Calu3 (cell line): ENCODE measurements around the gene FAM135A. TPM values are rescaled to one million over a fixed set of nuclear protein-coding genes. Genes with fewer than 3 reads are reported as not detected.
"Not testable (repeated sequence)": the region's sequence is repeated elsewhere in the genome, so short reads cannot be mapped to it uniquely, and the experiment has no call there.

Experiments
- BruUV-seq: library from RNA; stranded (reverse); fragments of 400-500 nt; replicated peaks from 2 replicates; lab custom pipeline; 2021; lab: Mats Ljungman, UMichigan
- CTCF ChIA-PET: fragments of 300-600 bp; sonication (Branson Sonifier 250); formaldehyde crosslinking; loops from one replicate; lab custom pipeline; 2022; ENCODE audit warnings: antibody characterized with exemption; lab: Charles Lee
- DNase-seq: peaks from one replicate; pipeline ENCODE4 v3.0.0; 2022
- H3K27ac Mint-ChIP-seq: one replicate; pipeline ENCODE4 v1.8.0; 2022; ENCODE audit warnings: mixed read lengths; ENCODE audit not compliant: unreplicated experiment
- H3K27me3 Mint-ChIP-seq: one replicate; pipeline ENCODE4 v1.8.0; 2022; ENCODE audit warnings: mixed read lengths; ENCODE audit not compliant: unreplicated experiment
- H3K36me3 Mint-ChIP-seq: one replicate; pipeline ENCODE4 v1.8.0; 2022; ENCODE audit warnings: mild to moderate bottlenecking, moderate library complexity, mixed read lengths; ENCODE audit not compliant: insufficient read depth, unreplicated experiment
- H3K4me1 Mint-ChIP-seq: one replicate; pipeline ENCODE4 v1.8.0; 2022; ENCODE audit warnings: mild to moderate bottlenecking, low read depth, mixed read lengths; ENCODE audit not compliant: unreplicated experiment
- H3K4me3 Mint-ChIP-seq: one replicate; pipeline ENCODE4 v1.8.0; 2022; ENCODE audit warnings: mild to moderate bottlenecking, low read depth, moderate library complexity, mixed read lengths; ENCODE audit not compliant: unreplicated experiment
- H3K9me3 Mint-ChIP-seq: one replicate; pipeline ENCODE4 v1.8.0; 2022; ENCODE audit warnings: low read depth, mixed read lengths; ENCODE audit not compliant: unreplicated experiment
- intact Hi-C: fragments of 100-400 bp; cut with micrococcal nuclease; formaldehyde crosslinking; loops from one replicate; pipeline ENCODE4 v1.10.0; 2022; ENCODE audit not compliant: unreplicated experiment
- total RNA-seq: library from RNA; stranded (reverse); gene quantifications from 2 replicates; pipeline ENCODE4 v1.2.3, GENCODE V29; 2022
- TF ChIP-seq, protein P1 (sequence below): fragments of 200-600 bp; IDR thresholded peaks from one replicate; pipeline ENCODE4 v1.8.0; 2022; ENCODE audit warnings: antibody characterized with exemption; ENCODE audit not compliant: unreplicated experiment

The FAM135A gene
- total RNA-seq, 1 experiment from 2014 or later = 89.2 TPM

DNA sequence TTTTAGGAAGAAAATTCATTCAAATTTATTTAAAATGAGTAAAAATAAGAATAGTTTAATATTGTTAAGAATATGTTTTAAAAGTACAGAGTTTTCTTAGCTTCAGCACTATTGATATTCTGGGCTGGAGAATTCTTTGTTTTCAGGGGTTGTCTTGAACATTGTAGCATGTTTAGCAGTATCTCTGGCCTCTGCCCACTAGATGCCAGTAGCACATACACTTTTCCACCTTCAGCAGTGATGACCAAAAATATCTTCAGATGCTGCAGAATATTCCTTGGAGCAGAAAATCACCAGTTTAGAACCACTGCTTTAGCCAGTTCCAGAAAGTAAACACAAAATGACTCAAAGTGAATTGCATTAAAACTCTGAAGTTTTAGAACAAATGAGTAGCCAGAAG, 134.0 kb downstream of the FAM135A start:
- Mint-ChIP-seq H3K4me3 (no peak overlapping the region), H3K4me1 (no peaks in the 10 kb centered on the region), H3K27me3 (no peaks in the 10 kb centered on the region), H3K36me3 (peaks cover 20% of the 10 kb centered on the region), H3K27ac (no peak overlapping the region), H3K9me3 (no peaks in the 10 kb centered on the region)
- CTCF ChIA-PET = interaction anchor here (0.7 to 1.4 kb wide), 2 partner anchors 139 to 238 kb away, joined by 3 to 5 read pairs; no protein-coding TSS in a partner anchor
- no peak for DNase-seq
- TF ChIP-seq, protein P1, sequence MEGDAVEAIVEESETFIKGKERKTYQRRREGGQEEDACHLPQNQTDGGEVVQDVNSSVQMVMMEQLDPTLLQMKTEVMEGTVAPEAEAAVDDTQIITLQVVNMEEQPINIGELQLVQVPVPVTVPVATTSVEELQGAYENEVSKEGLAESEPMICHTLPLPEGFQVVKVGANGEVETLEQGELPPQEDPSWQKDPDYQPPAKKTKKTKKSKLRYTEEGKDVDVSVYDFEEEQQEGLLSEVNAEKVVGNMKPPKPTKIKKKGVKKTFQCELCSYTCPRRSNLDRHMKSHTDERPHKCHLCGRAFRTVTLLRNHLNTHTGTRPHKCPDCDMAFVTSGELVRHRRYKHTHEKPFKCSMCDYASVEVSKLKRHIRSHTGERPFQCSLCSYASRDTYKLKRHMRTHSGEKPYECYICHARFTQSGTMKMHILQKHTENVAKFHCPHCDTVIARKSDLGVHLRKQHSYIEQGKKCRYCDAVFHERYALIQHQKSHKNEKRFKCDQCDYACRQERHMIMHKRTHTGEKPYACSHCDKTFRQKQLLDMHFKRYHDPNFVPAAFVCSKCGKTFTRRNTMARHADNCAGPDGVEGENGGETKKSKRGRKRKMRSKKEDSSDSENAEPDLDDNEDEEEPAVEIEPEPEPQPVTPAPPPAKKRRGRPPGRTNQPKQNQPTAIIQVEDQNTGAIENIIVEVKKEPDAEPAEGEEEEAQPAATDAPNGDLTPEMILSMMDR = no peak
- BruUV-seq = no TSS peak
- intact Hi-C loops = loop anchor here (1.0 to 5.0 kb wide), 2 partner anchors 139 to 335 kb away; no protein-coding TSS in a partner anchor

DNA sequence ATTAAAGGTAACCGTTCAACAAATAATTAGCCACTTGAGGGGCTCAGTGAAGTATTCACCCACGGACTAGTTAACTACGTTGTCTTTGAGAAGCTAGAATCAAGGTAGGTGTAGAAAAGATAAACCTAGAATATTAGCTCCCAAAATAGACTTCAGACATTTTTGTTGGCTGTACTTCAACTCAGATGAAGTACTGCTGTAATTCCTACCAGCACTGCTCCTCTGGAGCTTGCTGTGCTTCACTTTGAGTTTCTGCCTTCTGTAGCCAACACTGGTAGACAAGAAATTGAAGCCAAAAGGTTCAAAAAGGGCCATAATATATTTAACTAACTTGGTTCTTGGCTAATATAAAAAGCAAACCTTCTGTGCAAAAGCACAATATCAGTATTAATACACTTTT, 134.6 kb downstream of the FAM135A start:
- CTCF ChIA-PET = interaction anchor here (1.4 kb wide), 1 partner anchor 139 kb away, joined by 3 read pairs; no protein-coding TSS in a partner anchor
- H3K36me3 Mint-ChIP-seq = peaks cover 20% of the 10 kb centered on the region
- H3K27me3 Mint-ChIP-seq = no peaks in the 10 kb centered on the region
- TF ChIP-seq, protein P1 = no peak
- no peak overlapping the region for H3K27ac Mint-ChIP-seq
- no TSS peak for BruUV-seq
- H3K4me1 Mint-ChIP-seq = no peaks in the 10 kb centered on the region
- intact Hi-C loops = loop anchor here (1.0 to 5.0 kb wide), 2 partner anchors 138 to 334 kb away; no protein-coding TSS in a partner anchor
- no peak overlapping the region for H3K4me3 Mint-ChIP-seq
- DNase-seq = no peak
- H3K9me3 Mint-ChIP-seq = no peaks in the 10 kb centered on the region

DNA sequence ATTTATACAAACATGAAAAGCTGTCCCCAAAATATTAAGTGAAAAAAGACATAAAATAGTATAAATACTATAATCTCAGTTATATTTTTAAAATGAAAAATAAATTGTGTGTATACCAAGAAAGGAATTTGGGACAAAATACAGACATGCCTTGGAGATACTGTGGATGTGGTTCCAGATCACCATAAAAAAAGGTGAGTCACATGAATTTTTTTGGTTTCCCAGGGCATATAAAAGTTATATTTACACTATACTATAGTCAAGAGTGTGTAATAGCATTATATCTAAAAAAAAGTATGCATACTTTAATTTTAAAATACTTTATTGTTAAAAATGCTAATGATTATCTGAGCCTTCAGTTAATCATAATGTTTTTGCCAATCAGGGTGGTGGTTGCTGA, 136.0 kb downstream of the FAM135A start:
- CTCF ChIA-PET = no interaction called here
- intact Hi-C loops = loop anchor here (5.0 kb wide), 1 partner anchor 333 kb away; no protein-coding TSS in a partner anchor
- BruUV-seq = no TSS peak
- Mint-ChIP-seq H3K4me1 (no peaks in the 10 kb centered on the region), H3K36me3 (peaks cover 25% of the 10 kb centered on the region), H3K4me3 (no peak overlapping the region), H3K9me3 (no peaks in the 10 kb centered on the region), H3K27me3 (no peaks in the 10 kb centered on the region), H3K27ac (no peak overlapping the region)
- TF ChIP-seq, protein P1 = no peak
- DNase-seq = no peak

DNA sequence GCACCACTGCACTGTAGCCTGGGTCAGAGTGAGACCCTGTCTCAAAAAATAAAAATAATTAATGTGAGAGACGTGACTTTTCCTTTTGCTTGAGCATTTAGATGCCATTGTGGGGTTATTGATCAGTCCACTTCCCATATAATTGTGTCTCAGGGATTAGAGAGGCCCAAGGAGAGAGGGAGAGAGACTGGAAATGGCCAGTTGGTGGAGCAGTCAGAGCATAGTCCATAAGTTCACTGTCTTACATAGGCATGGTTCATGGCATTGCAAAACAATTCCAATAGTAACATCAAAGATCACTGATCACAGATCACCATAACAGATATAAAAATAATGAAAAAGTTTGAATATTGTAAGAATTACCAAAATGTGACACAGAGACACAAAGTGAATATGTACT, 138.3 kb downstream of the FAM135A start:
- CTCF ChIA-PET = no interaction called here
- TF ChIP-seq, protein P1 = no peak
- no TSS peak for BruUV-seq
- intact Hi-C loops = no loop called here
- Mint-ChIP-seq H3K9me3 (no peaks in the 10 kb centered on the region), H3K27me3 (no peaks in the 10 kb centered on the region), H3K4me3 (no peak overlapping the region), H3K36me3 (peaks cover 34% of the 10 kb centered on the region), H3K27ac (no peak overlapping the region), H3K4me1 (no peaks in the 10 kb centered on the region)
- no peak for DNase-seq

DNA sequence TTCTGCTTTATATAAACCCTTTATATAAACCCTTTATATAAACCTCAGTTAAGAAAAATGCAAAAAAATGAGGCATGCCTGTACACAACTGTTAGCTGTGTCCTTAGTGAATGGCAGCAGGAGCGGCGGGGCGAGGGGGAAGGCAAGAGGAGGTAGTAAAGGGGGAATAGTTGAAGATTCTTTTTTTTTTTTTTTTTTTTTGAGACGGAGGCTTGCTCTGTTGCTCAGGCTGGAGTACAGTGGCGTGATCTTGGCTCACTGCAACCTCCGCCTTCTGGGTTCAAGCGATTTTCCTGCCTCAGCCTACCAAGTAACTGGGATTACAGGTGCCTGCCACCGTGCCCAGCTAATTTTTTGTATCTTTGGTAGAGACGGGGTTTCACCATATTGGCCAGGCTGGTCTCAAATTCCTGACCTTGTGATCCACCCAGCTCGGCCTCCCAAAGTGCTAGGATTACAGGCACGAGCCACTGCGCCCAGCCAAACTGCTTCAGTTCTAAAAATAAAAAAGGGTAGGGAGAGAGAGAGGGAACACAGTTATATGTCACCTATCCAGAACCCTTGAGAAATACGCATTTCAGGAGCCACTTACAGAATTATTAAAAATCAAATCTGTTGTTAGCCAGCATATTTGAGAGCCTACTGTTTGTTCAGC, 139.1 kb downstream of the FAM135A start:
- H3K27ac Mint-ChIP-seq, DNase-seq, CTCF ChIA-PET, H3K4me1 Mint-ChIP-seq, H3K9me3 Mint-ChIP-seq, intact Hi-C loops, H3K27me3 Mint-ChIP-seq, BruUV-seq, H3K4me3 Mint-ChIP-seq: not testable (repeated sequence)
- peaks cover 35% of the 10 kb centered on the region for H3K36me3 Mint-ChIP-seq
